Neuron (in vitro differentiated cells): Measurements from ENCODE around the gene CDK5R2.

Source experiments
- H2AFZ ChIP-seq: one replicate; pipeline ENCODE4 v1.6.1; 2013; ENCODE audit warnings: low read depth, mild to moderate bottlenecking, inconsistent platforms, low read length, moderate library complexity
- H3K27me3 ChIP-seq: one replicate; pipeline ENCODE4 v1.6.1; 2013; ENCODE audit warnings: low read length; ENCODE audit not compliant: insufficient read depth
- H3K36me3 ChIP-seq: one replicate; pipeline ENCODE4 v1.6.1; 2013; ENCODE audit warnings: low read length; ENCODE audit not compliant: insufficient read depth
- H3K4me1 ChIP-seq: one replicate; pipeline ENCODE4 v1.6.1; 2013; ENCODE audit warnings: low read length; ENCODE audit not compliant: insufficient read depth
- H3K4me3 ChIP-seq: 2 replicates; pipeline ENCODE4 v1.5.1; 2013; ENCODE audit warnings: mild to moderate bottlenecking, low read length, moderate library complexity
- H3K9me3 ChIP-seq: one replicate; pipeline ENCODE4 v1.6.1; 2013; ENCODE audit warnings: low read length

Gene CDK5R2

GRCh38 chr2:218985325-218986091, 26.0 kb downstream of the CDK5R2 start:
- Histone ChIP-seq H3K36me3 (no peaks in the 10 kb centered on the region), H3K4me3 (no peak overlapping the region), H3K4me1 (peaks cover 15% of the 10 kb centered on the region), H3K27me3 (peaks cover 92% of the 10 kb centered on the region), H3K9me3 (peaks cover 2% of the 10 kb centered on the region), H2AFZ (no peak overlapping the region)

- Histone ChIP-seq H3K9me3 (peaks cover 2% of the 10 kb centered on the region), H2AFZ (no peak overlapping the region), H3K4me1 (peaks cover 15% of the 10 kb centered on the region), H3K4me3 (no peak overlapping the region), H3K27me3 (peaks cover 94% of the 10 kb centered on the region), H3K36me3 (no peaks in the 10 kb centered on the region)
Measured at GRCh38 chr2:218986148-218986761, 26.8 kb downstream of the CDK5R2 start.

- Histone ChIP-seq H3K27me3 (peaks cover 94% of the 10 kb centered on the region), H3K4me1 (peaks cover 5% of the 10 kb centered on the region)
Measured at GRCh38 chr2:218988164-218988563, 28.7 kb downstream of the CDK5R2 start.

GRCh38 chr2:218988650-218989049, 29.2 kb downstream of the CDK5R2 start:
- H2AFZ ChIP-seq, result no peak overlapping the region
- H3K27me3 ChIP-seq, result peaks cover 94% of the 10 kb centered on the region
- H3K4me1 ChIP-seq, result peaks cover 10% of the 10 kb centered on the region
- H3K36me3 ChIP-seq, result no peaks in the 10 kb centered on the region
- peaks cover 2% of the 10 kb centered on the region for H3K9me3 ChIP-seq
- H3K4me3 ChIP-seq, result no peak overlapping the region

More at GRCh38 chr2:218988164-218988563, 28.7 kb downstream of the CDK5R2 start:
- Histone ChIP-seq H3K9me3 (peaks cover 2% of the 10 kb centered on the region), H3K36me3 (no peaks in the 10 kb centered on the region), H3K4me3 (no peak overlapping the region), H2AFZ (no peak overlapping the region)

- Histone ChIP-seq H3K27me3 (peaks cover 93% of the 10 kb centered on the region), H3K9me3 (peaks cover 2% of the 10 kb centered on the region), H3K4me1 (peaks cover 16% of the 10 kb centered on the region), H3K36me3 (no peaks in the 10 kb centered on the region), H2AFZ (no peak overlapping the region), H3K4me3 (no peak overlapping the region)
Measured at GRCh38 chr2:218990052-218990451, 30.6 kb downstream of the CDK5R2 start.

GRCh38 chr2:218990612-218991011, 31.1 kb downstream of the CDK5R2 start:
- H3K4me1 ChIP-seq, result peaks cover 14% of the 10 kb centered on the region
- H3K9me3 ChIP-seq, result peaks cover 2% of the 10 kb centered on the region
- H3K4me3 ChIP-seq, result no peak overlapping the region
- no peak overlapping the region for H2AFZ ChIP-seq
- H3K36me3 ChIP-seq, result no peaks in the 10 kb centered on the region
- H3K27me3 ChIP-seq, result peaks cover 96% of the 10 kb centered on the region

- peaks cover 90% of the 10 kb centered on the region for H3K27me3 ChIP-seq
- no peak overlapping the region for H3K4me3 ChIP-seq
- no peaks in the 10 kb centered on the region for H3K9me3 ChIP-seq
- no peaks in the 10 kb centered on the region for H3K36me3 ChIP-seq
- H2AFZ ChIP-seq, result no peak overlapping the region
- peaks cover 14% of the 10 kb centered on the region for H3K4me1 ChIP-seq
Measured at GRCh38 chr2:218991674-218992168, 32.3 kb downstream of the CDK5R2 start.

GRCh38 chr2:218992196-218992595, 32.7 kb downstream of the CDK5R2 start:
- no peak overlapping the region for H2AFZ ChIP-seq
- H3K4me3 ChIP-seq, result no peak overlapping the region
- no peaks in the 10 kb centered on the region for H3K36me3 ChIP-seq
- H3K9me3 ChIP-seq, result no peaks in the 10 kb centered on the region
- peaks cover 90% of the 10 kb centered on the region for H3K27me3 ChIP-seq
- peaks cover 14% of the 10 kb centered on the region for H3K4me1 ChIP-seq

GRCh38 chr2:218992703-218993344, 33.4 kb downstream of the CDK5R2 start:
- Histone ChIP-seq H3K36me3 (no peaks in the 10 kb centered on the region), H3K9me3 (no peaks in the 10 kb centered on the region), H2AFZ (peak overlapping the region; percentile 38), H3K4me3 (peak overlapping the region; percentile 23), H3K4me1 (peaks cover 14% of the 10 kb centered on the region), H3K27me3 (peaks cover 90% of the 10 kb centered on the region)

- Histone ChIP-seq H3K4me1 (peaks cover 14% of the 10 kb centered on the region), H3K9me3 (no peaks in the 10 kb centered on the region), H3K27me3 (peaks cover 90% of the 10 kb centered on the region), H3K36me3 (no peaks in the 10 kb centered on the region), H2AFZ (peak within 1 kb of the TSS; percentile 38), H3K4me3 (peak within 1 kb of the TSS; percentile 23)
Measured at GRCh38 chr2:218993345-218994315, 34.2 kb downstream of the CDK5R2 start, which contains the start of gene CRYBA2. TSS of gene CRYBA2 (minus strand) at chr2:218993422. CDS start at chr2:218993176, 246 bp downstream.

GRCh38 chr2:218995561-218995960, 36.1 kb downstream of the CDK5R2 start:
- no peak overlapping the region for H3K4me3 ChIP-seq
- H3K4me1 ChIP-seq, result peaks cover 14% of the 10 kb centered on the region
- peaks cover 89% of the 10 kb centered on the region for H3K27me3 ChIP-seq
- H2AFZ ChIP-seq, result no peak overlapping the region
- no peaks in the 10 kb centered on the region for H3K36me3 ChIP-seq
- H3K9me3 ChIP-seq, result no peaks in the 10 kb centered on the region

- H3K9me3 ChIP-seq, result no peaks in the 10 kb centered on the region
- peaks cover 89% of the 10 kb centered on the region for H3K27me3 ChIP-seq
- peak overlapping the region; percentile 15 for H3K4me3 ChIP-seq
- H3K36me3 ChIP-seq, result no peaks in the 10 kb centered on the region
- H3K4me1 ChIP-seq, result peaks cover 14% of the 10 kb centered on the region
- H2AFZ ChIP-seq, result peak overlapping the region; percentile 17
Measured at GRCh38 chr2:218995972-218996711, 36.7 kb downstream of the CDK5R2 start.
